K562 (cell line): ENCODE measurements around the gene LMO4. TPM values are rescaled to one million over a fixed set of nuclear protein-coding genes. Genes with fewer than 3 reads are reported as not detected.

ENCODE experiments used
- ATF7 ChIP-seq: fragments of 450-650 bp; IDR thresholded peaks from 2 replicates; pipeline ENCODE4 v1.7.1; 2014; ENCODE audit warnings: mild to moderate bottlenecking, moderate library complexity
- CREB1 ChIP-seq, 2 experiments: sonication (generic) in 1 of 2; formaldehyde crosslinking in 1 of 2; IDR thresholded peaks; 2 replicates each; pipeline versions ENCODE4 v1.6.1 to v1.8.0; 2012 to 2022; ENCODE audit warnings: inconsistent platforms in 1 of 2, mild to moderate bottlenecking in 1 of 2, missing genetic modification reagents in 1 of 2, moderate library complexity in 1 of 2
- CREM ChIP-seq: IDR thresholded peaks from 2 replicates; pipeline ENCODE4 v1.6.1; 2014; ENCODE audit warnings: antibody characterized with exemption, low read depth
- FOS ChIP-seq: IDR thresholded peaks from 3 replicates; pipeline ENCODE4 v1.6.1; 2011; ENCODE audit not compliant: insufficient read length; ENCODE audit errors: extremely low read depth
- FOSL1 ChIP-seq: fragments of 200-800 bp; sonication (Bioruptor generic); conservative IDR thresholded peaks from 2 replicates; pipeline ENCODE4 v1.6.1; 2016; ENCODE audit warnings: missing genetic modification characterization, missing compliant biosample characterization
- GABPA ChIP-seq: fragments of 200-800 bp; sonication (Bioruptor generic); conservative IDR thresholded peaks from 2 replicates; pipeline ENCODE4 v1.6.1; 2016; ENCODE audit warnings: low read depth, missing genetic modification characterization, missing compliant biosample characterization
- JUND ChIP-seq, 2 experiments: IDR thresholded peaks; 2 replicates in 1 of 2; 3 replicates in 1 of 2; pipeline ENCODE4 v1.6.1; 2011; ENCODE audit warnings: borderline replicate concordance in 2 of 2, low read depth in 2 of 2, low read length in 2 of 2, improper control_type of control experiment in 1 of 2, missing biosample characterization in 1 of 2, missing genetic modification characterization in 1 of 2, missing genetic modification reagents in 1 of 2
- MAZ ChIP-seq, 2 experiments: fragments of 450-650 bp in 1 of 2; sonication (generic) in 1 of 2; formaldehyde crosslinking; IDR thresholded peaks in 1 of 2; conservative IDR thresholded peaks in 1 of 2; 2 replicates each; pipeline versions ENCODE4 v1.4.0 to v1.5.0; 2020; ENCODE audit warnings: mild to moderate bottlenecking in 1 of 2, missing genetic modification reagents in 1 of 2
- NR2C1 ChIP-seq, 2 experiments: fragments of 450-650 bp; IDR thresholded peaks; 2 replicates each; pipeline ENCODE4 v1.6.1; 2017; ENCODE audit warnings: mild to moderate bottlenecking in 2 of 2, antibody characterized with exemption in 1 of 2, inconsistent platforms in 1 of 2, missing compliant biosample characterization in 1 of 2, missing genetic modification characterization in 1 of 2
- NRF1 ChIP-seq, 2 experiments: fragments of 450-650 bp; IDR thresholded peaks in 1 of 2; conservative IDR thresholded peaks in 1 of 2; 2 replicates each; pipeline ENCODE4 v1.6.1; 2014; ENCODE audit warnings: mild to moderate bottlenecking in 2 of 2
- RB1 ChIP-seq: fragments of 450-650 bp; IDR thresholded peaks from 2 replicates; pipeline ENCODE4 v1.6.1; 2017; ENCODE audit warnings: low read depth, mild to moderate bottlenecking
- RBM39 ChIP-seq: fragments of 200-400 bp; formaldehyde crosslinking; optimal IDR thresholded peaks from 2 replicates; pipeline ENCODE3; 2018; ENCODE audit warnings: low read depth, low read length
- SIN3A ChIP-seq, 2 experiments: fragments of 150-350 bp in 1 of 2; IDR thresholded peaks; 2 replicates each; pipeline ENCODE4 v1.6.1; 2011 to 2016; ENCODE audit warnings: borderline replicate concordance in 2 of 2, low read depth in 2 of 2, low read length in 2 of 2, mild to moderate bottlenecking in 2 of 2, moderate library complexity in 2 of 2; ENCODE audit not compliant: control insufficient read depth in 1 of 2
- TBP ChIP-seq: optimal IDR thresholded peaks from 2 replicates; pipeline ENCODE3; 2011; ENCODE audit warnings: low read depth, low read length, improper control_type of control experiment
- TCF7 ChIP-seq: sonication (generic); IDR thresholded peaks from 2 replicates; pipeline ENCODE4 v1.6.1; 2016; ENCODE audit warnings: antibody characterized with exemption, borderline replicate concordance
- ZNF175 ChIP-seq: fragments of 200-800 bp; sonication (Bioruptor generic); IDR thresholded peaks from 2 replicates; pipeline ENCODE4 v1.6.1; 2016; ENCODE audit warnings: low read depth, mild to moderate bottlenecking, missing genetic modification characterization, missing compliant biosample characterization
- polyA plus RNA-seq, 8 experiments: library from polyadenylated mRNA; depleted of rRNA in 4 of 8; stranded (reverse) in 5 of 8; unstranded in 3 of 8; fragments of >200 nt; fragmentation: Nextera tagmentation in 2 of 8; fragmentation: Illumina TruSeq in 1 of 8; extraction: Ambion mirVana in 2 of 8; extraction: Trizol in 1 of 8; gene quantifications; 2 replicates each; pipeline versions ENCODE4 v1.2.1 to v1.2.3, GENCODE V29; 2011 to 2014; ENCODE audit warnings: inconsistent platforms in 1 of 8, missing spikeins in 1 of 8
- total RNA-seq, 7 experiments: library from RNA; depleted of rRNA in 6 of 7; stranded (reverse); fragments of >200 nt in 6 of 7; fragmentation: Illumina TruSeq in 2 of 7; extraction: Trizol in 2 of 7; gene quantifications; 2 replicates each; pipeline versions ENCODE4 v1.2.1 to v1.2.3, GENCODE V29; 2011 to 2021; ENCODE audit warnings: low replicate concordance in 1 of 7
- TF ChIP-seq, protein P1 (sequence below): sonication (generic); formaldehyde crosslinking; IDR thresholded peaks from 2 replicates; pipeline ENCODE4 v1.8.0; 2022; ENCODE audit warnings: missing genetic modification reagents, mild to moderate bottlenecking, borderline replicate concordance
- TF ChIP-seq, protein P2 (sequence below): sonication (generic); formaldehyde crosslinking; IDR thresholded peaks from 2 replicates; pipeline ENCODE4 v1.9.0; 2022; ENCODE audit warnings: mild to moderate bottlenecking, missing genetic modification reagents
- TF ChIP-seq, protein P3 (sequence below), 3 experiments: IDR thresholded peaks in 2 of 3; conservative IDR thresholded peaks in 1 of 3; 2 replicates each; pipeline ENCODE4 v1.5.1; 2011 to 2012; ENCODE audit warnings: low read length in 3 of 3, mild to moderate bottlenecking in 3 of 3, control low read depth in 2 of 3, improper control_type of control experiment in 1 of 3, inconsistent platforms in 1 of 3, low read depth in 1 of 3, mixed read lengths in 1 of 3, moderate library complexity in 1 of 3; ENCODE audit not compliant: insufficient read depth in 2 of 3

LMO4 gene
- total and polyA plus RNA-seq, 9 of the 15 experiments (the other 6 are each of a cell fraction or from before 2014, with no cell fraction given): 3.1 to 35.3 (median 22.4) TPM

DNA sequence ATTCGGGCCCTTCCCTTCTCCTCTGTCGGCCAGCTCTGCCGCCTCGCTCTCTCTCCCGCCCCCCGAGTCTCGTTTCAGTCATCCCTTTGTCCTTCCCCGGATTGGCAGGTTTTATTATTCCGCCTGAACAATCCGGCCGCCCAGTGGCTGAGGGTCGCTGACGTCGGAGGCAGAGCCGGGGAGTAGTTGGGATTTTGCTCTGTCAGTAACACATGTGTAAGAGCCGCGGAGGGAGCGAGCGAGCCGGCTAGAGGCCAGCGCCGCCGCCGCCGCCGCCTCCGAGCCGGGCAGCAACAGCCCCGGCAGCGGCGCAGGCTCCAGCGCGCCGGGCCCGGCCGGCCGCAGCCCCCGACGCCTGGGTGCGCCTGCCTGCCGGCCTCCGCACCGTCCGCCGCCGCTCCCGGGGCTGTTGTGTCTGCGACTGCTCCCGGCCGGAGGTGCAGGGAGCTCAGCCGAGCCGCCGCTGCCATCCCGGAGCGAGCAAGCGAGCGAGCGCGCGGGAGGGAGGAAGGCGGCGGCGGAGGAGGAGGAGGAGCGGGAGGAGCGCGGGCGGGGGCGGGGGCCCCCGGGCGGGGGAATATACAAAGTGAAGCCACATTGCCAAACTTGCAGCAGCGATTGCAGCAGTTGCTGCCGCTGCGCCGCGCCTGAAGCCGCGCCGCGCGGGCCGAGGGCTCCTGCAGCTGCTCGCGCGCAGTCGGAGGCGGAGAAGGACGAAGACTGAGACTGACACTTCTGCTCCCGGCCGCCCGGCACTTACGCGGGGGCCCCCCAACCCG is at the start of gene LMO4 (continued):
- TF ChIP-seq, protein P1, sequence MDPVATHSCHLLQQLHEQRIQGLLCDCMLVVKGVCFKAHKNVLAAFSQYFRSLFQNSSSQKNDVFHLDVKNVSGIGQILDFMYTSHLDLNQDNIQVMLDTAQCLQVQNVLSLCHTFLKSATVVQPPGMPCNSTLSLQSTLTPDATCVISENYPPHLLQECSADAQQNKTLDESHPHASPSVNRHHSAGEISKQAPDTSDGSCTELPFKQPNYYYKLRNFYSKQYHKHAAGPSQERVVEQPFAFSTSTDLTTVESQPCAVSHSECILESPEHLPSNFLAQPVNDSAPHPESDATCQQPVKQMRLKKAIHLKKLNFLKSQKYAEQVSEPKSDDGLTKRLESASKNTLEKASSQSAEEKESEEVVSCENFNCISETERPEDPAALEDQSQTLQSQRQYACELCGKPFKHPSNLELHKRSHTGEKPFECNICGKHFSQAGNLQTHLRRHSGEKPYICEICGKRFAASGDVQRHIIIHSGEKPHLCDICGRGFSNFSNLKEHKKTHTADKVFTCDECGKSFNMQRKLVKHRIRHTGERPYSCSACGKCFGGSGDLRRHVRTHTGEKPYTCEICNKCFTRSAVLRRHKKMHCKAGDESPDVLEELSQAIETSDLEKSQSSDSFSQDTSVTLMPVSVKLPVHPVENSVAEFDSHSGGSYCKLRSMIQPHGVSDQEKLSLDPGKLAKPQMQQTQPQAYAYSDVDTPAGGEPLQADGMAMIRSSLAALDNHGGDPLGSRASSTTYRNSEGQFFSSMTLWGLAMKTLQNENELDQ (CRISPR knock-in tag): no peak
- TF ChIP-seq FOS (peak; percentile 74), RBM39 (no peak), CREB1 (IDR thresholded peaks at IDR 0.05) (peak; percentile 80), CREB1 (CRISPR knock-in tag; IDR thresholded peaks at IDR 0.05) (peak; percentile 81), FOSL1 (tag) (0 out of 2 replicates have a peak, but pooled peaks have one; percentile 28), ZNF175 (peak; percentile 44; the same call in 1 of the 2 replicates), NRF1 (conservative IDR thresholded peaks at IDR 0.05 in 1 of 2, IDR thresholded peaks at IDR 0.05 in 1 of 2) (peak; percentile 38 to 55; a peak in 3 of 4 replicates), ATF7 (peak; percentile 58), NR2C1 (IDR thresholded peaks at IDR 0.05) (no peak), NR2C1 (tag; IDR thresholded peaks at IDR 0.05) (no peak), GABPA (tag) (0 out of 2 replicates have a peak, but pooled peaks have one; percentile 44), CREM (peak; percentile 87), MAZ (CRISPR knock-in tag; conservative IDR thresholded peaks at IDR 0.05 in 1 of 2, IDR thresholded peaks at IDR 0.05 in 1 of 2) (peak in 1 of 2 experiments; percentile 57), JUND (IDR thresholded peaks at IDR 0.05; ENCODE audit: borderline replicate concordance, low read depth, low read length) (peak; percentile 38), JUND (tag; IDR thresholded peaks at IDR 0.05; ENCODE audit: borderline replicate concordance, low read depth, low read length) (no peak), SIN3A (IDR thresholded peaks at IDR 0.05; ENCODE audit: borderline replicate concordance in 2 of 2, control insufficient read depth in 1 of 2, low read depth in 2 of 2, low read length in 2 of 2) (peak in 1 of 2 experiments; percentile 31; a peak in 2 of 4 replicates), TBP (peak; percentile 92), TCF7 (no peak), RB1 (peak; percentile 71)
- TF ChIP-seq, protein P2, sequence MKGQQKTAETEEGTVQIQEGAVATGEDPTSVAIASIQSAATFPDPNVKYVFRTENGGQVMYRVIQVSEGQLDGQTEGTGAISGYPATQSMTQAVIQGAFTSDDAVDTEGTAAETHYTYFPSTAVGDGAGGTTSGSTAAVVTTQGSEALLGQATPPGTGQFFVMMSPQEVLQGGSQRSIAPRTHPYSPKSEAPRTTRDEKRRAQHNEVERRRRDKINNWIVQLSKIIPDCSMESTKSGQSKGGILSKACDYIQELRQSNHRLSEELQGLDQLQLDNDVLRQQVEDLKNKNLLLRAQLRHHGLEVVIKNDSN (CRISPR knock-in tag): no peak
- TF ChIP-seq, protein P3, sequence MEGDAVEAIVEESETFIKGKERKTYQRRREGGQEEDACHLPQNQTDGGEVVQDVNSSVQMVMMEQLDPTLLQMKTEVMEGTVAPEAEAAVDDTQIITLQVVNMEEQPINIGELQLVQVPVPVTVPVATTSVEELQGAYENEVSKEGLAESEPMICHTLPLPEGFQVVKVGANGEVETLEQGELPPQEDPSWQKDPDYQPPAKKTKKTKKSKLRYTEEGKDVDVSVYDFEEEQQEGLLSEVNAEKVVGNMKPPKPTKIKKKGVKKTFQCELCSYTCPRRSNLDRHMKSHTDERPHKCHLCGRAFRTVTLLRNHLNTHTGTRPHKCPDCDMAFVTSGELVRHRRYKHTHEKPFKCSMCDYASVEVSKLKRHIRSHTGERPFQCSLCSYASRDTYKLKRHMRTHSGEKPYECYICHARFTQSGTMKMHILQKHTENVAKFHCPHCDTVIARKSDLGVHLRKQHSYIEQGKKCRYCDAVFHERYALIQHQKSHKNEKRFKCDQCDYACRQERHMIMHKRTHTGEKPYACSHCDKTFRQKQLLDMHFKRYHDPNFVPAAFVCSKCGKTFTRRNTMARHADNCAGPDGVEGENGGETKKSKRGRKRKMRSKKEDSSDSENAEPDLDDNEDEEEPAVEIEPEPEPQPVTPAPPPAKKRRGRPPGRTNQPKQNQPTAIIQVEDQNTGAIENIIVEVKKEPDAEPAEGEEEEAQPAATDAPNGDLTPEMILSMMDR (IDR thresholded peaks at IDR 0.05 in 2 of 3, conservative IDR thresholded peaks at IDR 0.05 in 1 of 3; ENCODE audit: insufficient read depth in 2 of 3, low read depth in 1 of 3, low read length in 3 of 3): no peak
